Heart right ventricle (tissue), 16 donors: ENCODE results near the gene OCEL1. TPM values are rescaled to one million over a fixed set of nuclear protein-coding genes. Genes with fewer than 3 reads are reported as not detected.

ENCODE experiments used
- ATAC-seq, 8 donors: fragments of 200-7000 bp; cut with Tn5 transposase; one replicate each; pipeline ENCODE4 v1.9.1; 2020; ENCODE audit warnings: mild to moderate bottlenecking in 8 of 8, moderate library complexity in 8 of 8, moderate number of reproducible peaks in 1 of 8
- DNase-seq, 2 donors: peaks; one replicate each; pipeline ENCODE4 v3.0.0-alpha.2; 2020
- H3K27ac ChIP-seq, 10 donors: fragments of 200-600 bp; sonication (generic) in 2 of 10; one replicate each; pipeline versions ENCODE4 v1.5.0 to v1.8.0; 2020 to 2022; ENCODE audit warnings: mild to moderate bottlenecking in 3 of 10
- H3K27me3 ChIP-seq, 7 donors: fragments of 200-600 bp; one replicate each; pipeline ENCODE4 v1.8.0; 2021 to 2022; ENCODE audit warnings: mild to moderate bottlenecking in 2 of 7
- H3K36me3 ChIP-seq, 9 donors: fragments of 200-600 bp; sonication (generic) in 1 of 9; one replicate each; pipeline versions ENCODE4 v1.5.0 to v1.8.0; 2020 to 2022; ENCODE audit warnings: mild to moderate bottlenecking in 2 of 9
- H3K4me1 ChIP-seq, 9 donors: fragments of 200-600 bp; sonication (generic) in 1 of 9; one replicate each; pipeline versions ENCODE4 v1.5.0 to v1.8.0; 2020 to 2022; ENCODE audit warnings: mild to moderate bottlenecking in 4 of 9
- H3K4me3 ChIP-seq, 10 donors: fragments of 200-600 bp; sonication (generic) in 2 of 10; one replicate each; pipeline versions ENCODE4 v1.5.0 to v1.8.0; 2020 to 2022; ENCODE audit warnings: mild to moderate bottlenecking in 7 of 10, moderate library complexity in 2 of 10
- H3K9me3 ChIP-seq, 11 donors: fragments of 200-600 bp in 10 of 11; sonication (generic) in 2 of 11; one replicate each; pipeline versions ENCODE4 v1.5.0 to v1.8.0; 2013 to 2022; ENCODE audit warnings: mild to moderate bottlenecking in 2 of 11, control low read depth in 1 of 11, moderate library complexity in 1 of 11
- CTCF ChIP-seq, 9 donors: fragments of 200-600 bp; sonication (generic) in 2 of 9; IDR thresholded peaks; one replicate each; pipeline versions ENCODE4 v1.5.0 to v1.8.0; 2021 to 2022; ENCODE audit warnings: antibody characterized with exemption in 9 of 9, mild to moderate bottlenecking in 5 of 9, moderate library complexity in 1 of 9
- WGBS, 2 donors: extraction: QIAGEN DNeasy Blood & Tissue Kit; methylation state at CpG; one replicate each; pipeline ENCODE4 v1.1.7; 2013; ENCODE audit warnings: inconsistent platforms in 1 of 2; 5-methylcytosine and 5-hydroxymethylcytosine counted together
- intact Hi-C, 10 donors: fragments of 100-400 bp; cut with DNase I; formaldehyde crosslinking; loops; one replicate each; pipeline versions ENCODE4 v1.11.1 to v1.14.2; 2022
- polyA plus RNA-seq, 2 donors: library from polyadenylated mRNA; stranded (reverse); fragments of 200-250 nt; gene quantifications; one replicate each; pipeline ENCODE4 v1.2.3, GENCODE V29; 2013
- total RNA-seq, 10 donors: library from RNA; stranded (reverse); fragmentation: NEBNext Ultra II Directional in 3 of 10; extraction: Animal tissue kit (Norgen Biotek cat#: 25700) in 3 of 10; gene quantifications; one replicate each; pipeline versions ENCODE4 v1.2.1 to v1.2.4, GENCODE V29; 2021 to 2023
- donor health status: Arrhythmogenic right ventricular cardiomyopathy.
- donor health status: ischemic (EF 13 %, LVEDD 7.1; RV severe dilation, severe dysfunction).
- donor health status: healthy with polysubstance abuse.
- donor health status: DM: no; HTN: yes; CAD: no.
- donor health status: DM: no; HTN: no; CAD: no.
- donor health status: ischemic (EF 25% LVEDD 6.9; RV normal size, moderate dysfunction).
- donor health status: ischemic (EF 25% LVEDD 5.7; RV mildly dilated, moderate dysfunction).
- donor health status: healthy.
- donor health status: DM: yes; HTN: yes; CAD: no.
- donor health status: Ischemic cardiomyopathy.
- donor health status: ischemic (EF 35%, LVEDD 5.7; RV mildly dilated, moderate dysfunction).
- donor health status: nonischemic (EF 11% LVEDD 7.7; RV severe dilation, severe dysfunction).
- donor health status: DM: yes; HTN: yes; CAD: no.
- donor health status: PGD.
- donor health status: ischemic (EF 29% LVEDD 5.4; RV normal size, mild dysfunction).
- donor health status: nonischemic (EF 23%, LVEDD 6.1; RV moderate dilation, normal function).

OCEL1 gene
- total and polyA plus RNA-seq, 12 donors = 7.2 to 47.4 (median 15.3) TPM

- intact Hi-C loops = loop anchor here in 1 of 10 donors (10.0 kb wide), 1 partner anchor 69 kb away; the partner anchor contains the start of gene ANKLE1
- 3 to 4% methylated on average over 56 of the region's 56 CpGs for WGBS, 2 donors
Observed at GRCh38 chr19:17215127-17215971, 10.7 kb upstream of the OCEL1 start, which contains the start of gene USE1. USE1 (plus strand) TSS chr19:17215357; CDS start chr19:17215406, 49 bp downstream.

GRCh38 chr19:17216058-17216670, 9.9 kb upstream of the OCEL1 start:
- WGBS, 2 donors = 86 to 93% methylated on average over 13 of the region's 13 CpGs
- no peak for TF ChIP-seq CTCF (IDR thresholded peaks at IDR 0.05)
- Histone ChIP-seq H3K27ac (peak overlapping the region in 8 of 10 donors; percentile 89 to 97 (median 94)), H3K27me3 (no peaks in the 10 kb centered on the region), H3K4me3 (peak overlapping the region in 7 of 10 donors; percentile 59 to 80 (median 71)), H3K9me3 (no peaks in the 10 kb centered on the region), H3K4me1 (peaks cover 0 to 21% (median 13%) of the 10 kb centered on the region in 9 donors), H3K36me3 (peaks cover 0 to 65% (median 32%) of the 10 kb centered on the region in 9 donors)
- intact Hi-C loops = loop anchor here in 1 of 10 donors (10.0 kb wide), 1 partner anchor 69 kb away; the partner anchor contains the start of gene ANKLE1
- no peak for DNase-seq
- no peak for ATAC-seq

More at GRCh38 chr19:17215127-17215971, 10.7 kb upstream of the OCEL1 start, which contains the start of gene USE1:
- Histone ChIP-seq H3K4me1 (peaks cover 0 to 21% (median 13%) of the 10 kb centered on the region in 9 donors), H3K27ac (peak within 1 kb of the TSS; percentile 80 to 97 (median 94)), H3K4me3 (peak within 1 kb of the TSS; percentile 47 to 80 (median 64)), H3K27me3 (no peaks in the 10 kb centered on the region), H3K9me3 (no peaks in the 10 kb centered on the region), H3K36me3 (peaks cover 0 to 74% (median 40%) of the 10 kb centered on the region in 9 donors)
- peak; percentile 90 to 92 for DNase-seq
- no peak for TF ChIP-seq CTCF (IDR thresholded peaks at IDR 0.05)
- peak; percentile 93 to 98 (median 96) for ATAC-seq

GRCh38 chr19:17219286-17219685, 6.7 kb upstream of the OCEL1 start:
- Histone ChIP-seq H3K4me3 (no peak overlapping the region), H3K27me3 (no peaks in the 10 kb centered on the region), H3K36me3 (peaks cover 0 to 39% (median 16%) of the 10 kb centered on the region in 9 donors), H3K4me1 (peaks cover 0 to 24% (median 13%) of the 10 kb centered on the region in 9 donors), H3K9me3 (no peaks in the 10 kb centered on the region), H3K27ac (no peak overlapping the region)
- WGBS, 2 donors = 98 to 99% methylated on average over 8 of the region's 8 CpGs
- ATAC-seq = no peak
- intact Hi-C loops = loop anchor here in 1 of 10 donors (10.0 kb wide), 1 partner anchor 66 kb away; the partner anchor contains the start of gene ANKLE1
- no peak for TF ChIP-seq CTCF (IDR thresholded peaks at IDR 0.05)
- DNase-seq = no peak

GRCh38 chr19:17220207-17220758, 5.7 kb upstream of the OCEL1 start:
- intact Hi-C loops = loop anchor here in 1 of 10 donors (10.0 kb wide), 1 partner anchor 145 kb away; the partner anchor contains the start of genes HAUS8 and MYO9B
- no peaks in the 10 kb centered on the region for H3K27me3 ChIP-seq
- H3K4me3 ChIP-seq = no peak overlapping the region
- ATAC-seq = peak in 1 of 8 donors; percentile 43
- WGBS, 2 donors = 52 to 53% methylated on average over 14 of the region's 14 CpGs
- TF ChIP-seq CTCF (IDR thresholded peaks at IDR 0.05) = no peak
- H3K9me3 ChIP-seq = no peaks in the 10 kb centered on the region
- H3K4me1 ChIP-seq = peaks cover 0 to 17% (median 7%) of the 10 kb centered on the region in 9 donors
- peaks cover 0 to 39% (median 16%) of the 10 kb centered on the region in 9 donors for H3K36me3 ChIP-seq
- no peak overlapping the region for H3K27ac ChIP-seq
- DNase-seq = no peak
